Measurements from ENCODE around the gene PHF23.

Gene PHF23

GRCh38 chr17:7239091-7240027, at the start of gene PHF23:
TSS of gene PHF23 (minus strand) at chr17:7239457. CDS start at chr17:7239279, 178 bp downstream.
- DNase-seq, result peak; percentile 100

GRCh38 chr17:7285679-7286078, 46.4 kb upstream of the PHF23 start:
- DNase-seq, result no peak

- no peak for DNase-seq
These were observed 45.7 kb upstream of the PHF23 start for GRCh38 chr17:7284911-7285310.

DNA sequence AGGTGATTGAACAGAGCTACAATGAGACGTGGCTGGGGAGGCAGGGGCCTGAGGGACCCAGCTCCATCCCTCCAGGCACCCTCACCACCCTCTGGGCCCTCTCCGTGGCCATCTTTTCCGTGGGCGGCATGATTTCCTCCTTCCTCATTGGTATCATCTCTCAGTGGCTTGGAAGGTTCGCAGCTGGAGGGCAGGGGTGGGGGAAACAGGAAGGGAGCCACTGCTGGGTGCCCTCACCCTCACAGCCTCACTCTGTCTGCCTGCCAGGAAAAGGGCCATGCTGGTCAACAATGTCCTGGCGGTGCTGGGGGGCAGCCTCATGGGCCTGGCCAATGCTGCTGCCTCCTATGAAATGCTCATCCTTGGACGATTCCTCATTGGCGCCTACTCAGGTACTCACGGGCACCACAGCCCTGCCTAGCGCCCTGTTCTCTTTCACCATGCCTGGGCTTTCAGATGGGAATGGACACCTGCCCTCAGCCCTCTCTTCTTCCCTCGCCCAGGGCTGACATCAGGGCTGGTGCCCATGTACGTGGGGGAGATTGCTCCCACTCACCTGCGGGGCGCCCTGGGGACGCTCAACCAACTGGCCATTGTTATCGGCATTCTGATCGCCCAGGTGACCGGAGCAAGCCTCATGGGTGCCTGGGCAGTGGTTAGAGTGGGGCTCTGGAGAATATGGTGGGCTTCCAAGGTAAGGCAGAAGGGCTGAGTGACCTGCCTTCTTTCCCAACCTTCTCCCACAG, 44.4 kb upstream of the PHF23 start:
- DNase-seq, result no peak

DNA sequence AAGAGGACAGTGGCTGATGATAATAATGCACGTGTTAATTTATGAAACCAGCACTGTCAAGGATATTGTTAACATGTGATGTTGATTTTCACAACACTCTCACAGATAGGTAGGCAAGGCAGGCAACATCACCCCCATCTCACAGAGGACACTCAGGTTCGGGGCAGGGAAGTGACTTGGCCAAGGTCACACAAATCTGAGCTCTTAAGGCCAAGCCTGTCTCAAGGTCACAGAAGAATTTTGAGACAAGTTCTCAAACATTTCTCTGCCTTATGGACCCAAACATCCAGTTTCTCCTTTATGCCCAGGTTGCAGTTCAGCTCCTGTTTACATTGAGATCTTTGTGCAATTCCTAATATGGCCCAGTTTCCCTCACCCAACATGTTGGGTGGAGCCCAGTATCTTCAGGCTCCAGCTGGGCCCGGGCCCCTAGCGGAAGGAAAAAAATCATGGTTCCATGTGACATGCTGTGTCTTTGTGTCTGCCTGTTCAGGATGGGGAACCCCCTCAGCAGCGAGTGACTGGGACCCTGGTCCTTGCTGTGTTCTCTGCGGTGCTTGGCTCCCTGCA, 43.6 kb upstream of the PHF23 start:
- no peak for DNase-seq

DNA sequence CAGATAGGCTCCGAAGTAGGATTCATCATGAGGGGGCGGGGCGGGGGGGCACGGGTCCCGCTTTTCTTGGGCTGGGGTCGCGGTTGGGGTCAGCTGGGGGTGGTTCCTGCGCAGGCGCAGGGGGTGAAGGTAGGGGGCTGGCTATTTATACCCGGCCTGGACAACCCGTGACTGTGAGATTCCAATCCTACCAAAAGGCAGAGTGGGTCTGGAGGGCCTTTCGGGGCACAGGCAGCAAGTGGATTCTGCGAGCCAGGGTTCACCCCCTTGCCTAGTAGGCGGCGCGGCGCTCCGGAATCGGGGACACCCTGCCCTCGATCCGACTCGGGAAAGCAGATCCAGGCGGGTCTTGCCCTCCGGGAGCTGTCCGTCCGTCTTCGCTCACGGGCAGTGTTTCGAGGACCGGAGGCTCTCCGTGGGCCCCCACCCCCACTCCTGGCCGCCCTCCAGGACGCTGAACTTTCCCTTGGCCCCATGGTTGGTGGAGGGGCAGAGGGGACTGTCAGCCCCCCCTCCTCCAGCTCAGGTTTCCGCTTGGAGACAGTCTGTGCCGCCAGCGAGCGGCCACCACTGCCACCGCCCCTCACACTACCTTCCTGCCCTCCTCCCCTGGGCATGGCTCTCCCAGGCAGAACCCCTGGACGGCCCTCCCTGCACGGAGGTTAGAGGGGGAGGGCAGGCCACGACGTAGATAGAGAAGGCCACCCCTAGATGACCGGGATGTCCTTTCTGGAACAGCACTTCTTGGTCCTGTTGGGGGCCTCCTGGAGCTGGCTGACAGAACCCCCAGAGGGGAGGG, 42.9 kb upstream of the PHF23 start:
- peak; percentile 64 for DNase-seq

GRCh38 chr17:7281074-7281952, 42.1 kb upstream of the PHF23 start, which contains the start of gene SLC2A4:
TSS of gene SLC2A4 (plus strand) at chr17:7281718. CDS start at chr17:7281935, 217 bp downstream.
- DNase-seq, result peak; percentile 93

GRCh38 chr17:7280519-7281073, 41.3 kb upstream of the PHF23 start:
- peak; percentile 87 for DNase-seq

GRCh38 chr17:7279448-7279847, 40.2 kb upstream of the PHF23 start:
- no peak for DNase-seq

- DNase-seq, result no peak
These were observed 27.5 kb upstream of the PHF23 start for GRCh38 chr17:7266784-7267183.

DNA sequence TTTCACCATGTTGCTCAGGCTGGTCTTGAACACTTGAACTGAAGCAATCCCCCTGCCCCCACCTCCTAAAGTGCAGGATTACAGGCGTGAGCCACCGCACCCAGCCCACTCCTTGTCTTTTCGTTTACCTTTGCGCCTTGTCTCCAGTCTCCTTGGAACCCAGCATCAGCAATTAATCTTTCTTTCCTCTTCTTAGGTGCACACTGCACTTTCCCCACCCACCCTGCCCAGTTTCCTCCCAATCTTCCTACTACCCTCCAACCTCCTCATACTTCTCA, 24.5 kb upstream of the PHF23 start:
- no peak for DNase-seq

DNA sequence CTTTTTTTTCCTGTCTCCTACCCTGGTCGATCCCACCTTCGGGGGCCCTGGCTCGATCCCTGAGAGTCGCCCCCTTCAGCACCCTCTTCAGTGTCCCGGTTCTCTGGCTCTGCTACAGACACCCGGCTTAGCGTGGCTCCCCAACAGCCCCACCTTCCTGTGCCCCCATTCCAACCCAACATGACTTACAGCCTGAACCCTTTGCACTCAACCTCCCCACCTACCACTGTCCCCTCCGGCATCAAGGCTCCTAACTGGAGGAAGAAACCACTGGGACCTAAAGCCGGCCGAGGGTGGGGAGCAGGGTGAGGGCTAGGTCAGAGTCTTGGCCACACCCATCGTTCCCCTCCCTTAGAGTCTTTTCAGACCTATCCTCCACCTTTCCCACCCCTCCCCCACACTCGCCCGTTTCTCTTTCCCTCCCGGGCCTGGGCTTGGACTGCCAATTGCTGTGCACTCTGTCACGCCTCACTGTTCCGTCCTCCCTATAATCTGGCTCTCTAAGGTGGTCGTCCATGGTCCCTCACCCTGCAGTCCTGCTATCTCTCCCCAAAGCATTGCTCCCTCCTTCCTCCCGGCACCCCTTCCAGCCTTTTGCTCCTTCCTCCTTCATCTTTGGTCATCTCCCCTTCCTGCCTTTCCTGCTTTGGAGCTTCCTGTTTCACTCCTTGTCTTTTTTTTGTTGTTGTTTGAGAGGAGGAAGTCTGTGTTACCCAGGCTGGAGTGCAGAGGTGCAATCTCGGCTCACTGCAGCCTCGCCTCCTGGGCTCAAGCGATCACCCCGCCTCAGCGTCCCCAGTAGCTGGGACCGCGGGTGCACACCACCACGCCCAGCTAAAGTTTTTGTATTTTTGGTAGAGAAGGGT, 23.9 kb upstream of the PHF23 start:
- DNase-seq, result peak; percentile 32

DNA sequence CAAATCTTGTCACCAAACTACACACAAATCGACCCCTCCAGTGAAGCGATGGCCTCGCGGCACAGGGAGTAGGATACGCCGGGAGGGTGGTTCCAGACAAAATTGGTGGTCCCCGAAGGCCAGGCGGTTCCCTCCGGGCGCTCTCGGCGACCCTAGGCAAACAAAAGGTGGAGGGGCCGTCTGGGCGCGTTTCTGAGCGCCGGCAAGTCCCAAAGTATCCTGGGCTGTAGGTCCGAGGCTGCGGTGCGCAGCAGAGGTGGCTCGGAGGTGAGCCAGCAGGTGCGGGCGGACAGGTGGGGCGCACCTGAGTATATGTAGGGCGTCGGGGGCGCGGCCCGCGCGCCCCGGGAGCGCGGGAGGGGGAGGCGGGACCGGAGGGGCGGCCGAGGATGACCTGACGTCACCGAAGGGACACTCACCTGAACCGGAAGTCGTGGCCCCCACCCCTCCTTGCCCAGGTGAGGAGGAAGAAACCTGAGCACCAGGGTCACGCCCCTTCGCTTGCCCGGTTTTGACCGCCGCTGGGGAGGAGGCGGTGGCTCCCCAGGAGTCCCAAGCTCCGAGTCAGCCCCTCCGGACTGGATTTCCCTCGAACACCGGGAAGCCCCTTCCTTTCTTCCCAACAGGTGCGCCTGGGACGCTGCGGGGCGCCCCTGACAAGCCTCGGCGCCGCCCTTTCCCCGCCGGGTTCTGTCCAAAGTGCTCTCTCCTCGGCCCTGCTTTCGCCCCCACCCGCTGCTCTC, 23.1 kb upstream of the PHF23 start, which contains the start of gene CLDN7:
CLDN7 (minus strand) TSS at position 287 of the 743 bp plus-strand sequence. CDS start 435 bp downstream, outside the sequence.
- DNase-seq, result no peak

GRCh38 chr17:7261379-7262191, 22.3 kb upstream of the PHF23 start:
- peak; percentile 22 for DNase-seq

DNA sequence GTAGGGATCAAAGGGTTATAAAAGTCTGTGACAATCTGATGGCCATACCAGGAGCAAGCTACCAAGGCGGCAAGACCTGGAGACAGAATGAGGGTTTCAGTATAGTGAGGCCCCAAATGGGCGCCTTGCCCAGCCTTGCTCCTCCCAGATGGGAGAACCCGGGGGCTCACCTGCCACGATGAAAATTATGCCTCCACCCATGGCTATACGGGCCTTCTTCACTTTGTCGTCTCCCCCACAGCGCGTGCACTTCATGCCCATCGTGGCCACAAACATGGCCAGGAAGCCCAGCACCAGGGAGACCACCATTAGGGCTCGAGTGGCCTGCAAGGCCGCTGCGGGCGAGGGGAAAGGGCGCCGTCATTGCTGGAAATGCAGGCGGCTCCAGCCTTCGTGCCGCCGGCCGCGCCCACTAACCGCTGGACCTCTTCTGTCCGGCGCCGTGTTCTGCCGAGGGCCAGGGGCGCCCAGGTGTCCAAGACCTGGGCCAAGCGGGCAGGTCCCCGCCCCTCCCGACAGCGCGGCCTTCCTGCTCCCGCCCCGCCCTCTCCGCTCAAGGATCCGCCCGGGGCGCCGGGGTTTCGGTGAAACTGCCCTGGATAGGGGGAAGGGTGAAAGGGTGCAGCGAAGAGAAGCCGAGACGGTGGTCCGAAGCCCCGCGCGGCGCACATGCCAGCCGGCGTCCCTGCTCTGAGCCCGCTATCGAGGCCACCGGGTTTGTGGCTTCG, 21.6 kb upstream of the PHF23 start:
- peak; percentile 34 for DNase-seq

DNA sequence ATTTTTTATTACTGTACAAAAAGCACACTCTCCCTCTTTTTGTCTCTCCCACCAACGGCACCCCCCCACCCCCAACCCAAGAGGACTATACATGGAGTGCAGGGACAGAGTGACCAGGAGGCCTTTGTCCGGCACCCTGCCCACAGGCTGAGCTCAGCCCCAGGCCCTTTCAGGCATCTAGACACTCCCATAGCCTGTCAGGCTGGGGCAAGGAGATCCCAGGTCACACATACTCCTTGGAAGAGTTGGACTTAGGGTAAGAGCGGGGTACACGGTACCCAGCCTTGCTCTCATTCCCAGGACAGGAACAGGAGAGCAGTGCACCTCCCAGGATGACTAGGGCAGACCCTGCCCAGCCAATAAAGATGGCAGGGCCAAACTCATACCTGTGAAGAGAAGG, 20.9 kb upstream of the PHF23 start:
- DNase-seq, result no peak

DNA sequence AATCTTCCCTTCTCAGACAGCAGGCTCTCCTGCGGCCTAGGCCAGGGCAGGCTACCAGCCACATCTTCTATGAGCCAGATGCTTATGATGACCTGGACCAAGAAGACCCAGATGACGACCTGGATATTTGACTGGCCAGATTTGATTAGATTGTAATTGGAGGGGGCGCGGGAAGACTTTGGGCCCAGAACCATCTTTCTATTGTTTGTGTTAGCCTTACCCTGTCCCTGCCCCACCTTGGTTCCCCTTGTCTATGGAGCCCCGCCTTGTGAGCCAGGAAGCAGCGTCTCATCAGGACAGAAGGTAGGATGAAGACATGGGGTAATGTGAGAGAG, 20.3 kb upstream of the PHF23 start:
- no peak for DNase-seq

Measured in femur (tissue), 1 donor.